ENCODE results near the gene FBXL20. TPM values are rescaled to one million over a fixed set of nuclear protein-coding genes. Genes with fewer than 3 reads are reported as not detected.

FBXL20 gene
- total RNA-seq, 1 donor from 2014 or later: 14.1 TPM

- intact Hi-C loops (cut with micrococcal nuclease): no loop called here
- no peak for TF ChIP-seq CTCF (IDR thresholded peaks at IDR 0.05)
- no peaks in the 10 kb centered on the region for H3K9me3 Mint-ChIP-seq
- H3K4me3 Mint-ChIP-seq: no peak overlapping the region
- no peak for ATAC-seq (ENCODE audit: low read depth)
- no peak for DNase-seq
- peaks cover 26% of the 10 kb centered on the region for H3K27me3 Mint-ChIP-seq
- ChIA-PET CTCF (interaction anchor here (1.3 to 1.4 kb wide), 2 partner anchors 15 to 22 kb away, joined by 3 to 4 read pairs; no protein-coding TSS in a partner anchor), POLR2A (interaction anchor here (1.0 to 1.4 kb wide), 3 partner anchors 14 to 39 kb away, joined by 3 read pairs; partner anchors contain the start of gene RPL19)
- H3K27ac Mint-ChIP-seq: peak overlapping the region; percentile 30
- peaks cover 12% of the 10 kb centered on the region for H3K4me1 Mint-ChIP-seq
- no peaks in the 10 kb centered on the region for H3K36me3 Mint-ChIP-seq (ENCODE audit: low read depth)
Measured at GRCh38 chr17:39222866-39223834, 178.3 kb downstream of the FBXL20 start.

GRCh38 chr17:39222151-39222550 is 179.3 kb downstream of the FBXL20 start:
- POLR2A ChIA-PET: interaction anchor here (1.2 kb wide), 1 partner anchor 13 kb away, joined by 3 read pairs; no protein-coding TSS in a partner anchor
- no peak for TF ChIP-seq CTCF (IDR thresholded peaks at IDR 0.05)
- CTCF ChIA-PET: interaction anchor here (1.5 kb wide), 1 partner anchor 10 kb away, joined by 3 read pairs; no protein-coding TSS in a partner anchor

GRCh38 chr17:39221572-39221971 is 179.9 kb downstream of the FBXL20 start:
- DNase-seq: no peak
- ChIA-PET CTCF (interaction anchor here (1.5 kb wide), 1 partner anchor 11 kb away, joined by 3 read pairs; no protein-coding TSS in a partner anchor), POLR2A (no interaction called here)
- H3K4me3 Mint-ChIP-seq: no peak overlapping the region
- no peak for ATAC-seq (ENCODE audit: low read depth)
- peaks cover 12% of the 10 kb centered on the region for H3K4me1 Mint-ChIP-seq
- H3K27me3 Mint-ChIP-seq: peaks cover 22% of the 10 kb centered on the region
- TF ChIP-seq CTCF (IDR thresholded peaks at IDR 0.05): no peak
- intact Hi-C loops (cut with micrococcal nuclease): no loop called here
- H3K9me3 Mint-ChIP-seq: no peaks in the 10 kb centered on the region
- no peaks in the 10 kb centered on the region for H3K36me3 Mint-ChIP-seq (ENCODE audit: low read depth)
- no peak overlapping the region for H3K27ac Mint-ChIP-seq

More at GRCh38 chr17:39222151-39222550, 179.3 kb downstream of the FBXL20 start:
- Mint-ChIP-seq H3K9me3 (no peaks in the 10 kb centered on the region), H3K36me3 (ENCODE audit: low read depth) (no peaks in the 10 kb centered on the region), H3K4me3 (no peak overlapping the region), H3K4me1 (peaks cover 12% of the 10 kb centered on the region), H3K27ac (no peak overlapping the region), H3K27me3 (peaks cover 17% of the 10 kb centered on the region)
- DNase-seq: no peak
- intact Hi-C loops (cut with micrococcal nuclease): no loop called here
- ATAC-seq (ENCODE audit: low read depth): no peak

- ATAC-seq (ENCODE audit: low read depth) (no peak), DNase-seq (no peak)
- POLR2A ChIA-PET: no interaction called here
- Mint-ChIP-seq H3K9me3 (no peaks in the 10 kb centered on the region), H3K4me3 (no peak overlapping the region), H3K36me3 (ENCODE audit: low read depth) (no peaks in the 10 kb centered on the region), H3K4me1 (peaks cover 5% of the 10 kb centered on the region), H3K27me3 (peaks cover 28% of the 10 kb centered on the region), H3K27ac (no peak overlapping the region)
- CTCF ChIA-PET: no interaction called here
- intact Hi-C loops (cut with micrococcal nuclease): no loop called here
- no peak for TF ChIP-seq CTCF (IDR thresholded peaks at IDR 0.05)
Measured at GRCh38 chr17:39219647-39220154, 181.7 kb downstream of the FBXL20 start.

- Mint-ChIP-seq H3K27me3 (peaks cover 27% of the 10 kb centered on the region), H3K27ac (no peak overlapping the region), H3K4me1 (peaks cover 2% of the 10 kb centered on the region), H3K9me3 (no peaks in the 10 kb centered on the region), H3K36me3 (ENCODE audit: low read depth) (no peaks in the 10 kb centered on the region), H3K4me3 (no peak overlapping the region)
- intact Hi-C loops (cut with micrococcal nuclease): no loop called here
- POLR2A ChIA-PET: no interaction called here
- no peak for TF ChIP-seq CTCF (IDR thresholded peaks at IDR 0.05)
- DNase-seq: no peak
- no peak for ATAC-seq (ENCODE audit: low read depth)
- CTCF ChIA-PET: interaction anchor here (0.7 kb wide), 1 partner anchor 13 kb away, joined by 4 read pairs; no protein-coding TSS in a partner anchor
Measured at GRCh38 chr17:39218906-39219305, 182.5 kb downstream of the FBXL20 start.

All from activated B cell treated with CpG ODN at 0.5 μM for 24 hours (primary cell).